MCF 10A (cell line): ENCODE data around the gene ARL11. TPM values are rescaled to one million over a fixed set of nuclear protein-coding genes. Genes with fewer than 3 reads are reported as not detected.
"Not testable (repeated sequence)": the region's sequence is repeated elsewhere in the genome, so short reads cannot be mapped to it uniquely, and the experiment has no call there.

ENCODE experiments used
- BruUV-seq: library from RNA; stranded (reverse); fragments of 400-500 nt; replicated peaks from 2 replicates; lab custom pipeline; 2021; lab: Mats Ljungman, UMichigan
- CTCF ChIA-PET: fragments of 300-600 bp; sonication (Branson Sonifier 250); formaldehyde crosslinking; extraction: SDS; loops from one replicate; lab custom pipeline; 2021; ENCODE audit warnings: antibody characterized with exemption, inconsistent platforms; lab: Yijun Ruan, JAX
- POLR2A ChIA-PET: fragments of 300-600, 350-650 bp; sonication (Branson Sonifier 250); formaldehyde crosslinking; extraction: SDS; loops from one replicate; lab custom pipeline; 2020; ENCODE audit warnings: antibody characterized with exemption, inconsistent platforms; lab: Yijun Ruan, JAX
- DNase-seq: peaks from one replicate; pipeline ENCODE4 v3.0.0-alpha.2; 2018; ENCODE audit not compliant: unreplicated experiment
- H3K27ac Mint-ChIP-seq: one replicate; pipeline ENCODE4 v1.8.0; 2022; ENCODE audit warnings: mild to moderate bottlenecking, low read depth, mixed read lengths; ENCODE audit not compliant: unreplicated experiment
- H3K27me3 Mint-ChIP-seq: one replicate; pipeline ENCODE4 v1.8.0; 2022; ENCODE audit warnings: mixed read lengths; ENCODE audit not compliant: insufficient read depth, unreplicated experiment
- H3K36me3 Mint-ChIP-seq: one replicate; pipeline ENCODE4 v1.8.0; 2022; ENCODE audit warnings: mild to moderate bottlenecking, moderate library complexity, mixed read lengths; ENCODE audit not compliant: insufficient read depth, unreplicated experiment
- H3K4me1 Mint-ChIP-seq: one replicate; pipeline ENCODE4 v1.8.0; 2022; ENCODE audit warnings: mixed read lengths; ENCODE audit not compliant: insufficient read depth, unreplicated experiment
- H3K4me3 Mint-ChIP-seq: one replicate; pipeline ENCODE4 v1.8.0; 2022; ENCODE audit warnings: mild to moderate bottlenecking, moderate library complexity, mixed read lengths; ENCODE audit not compliant: unreplicated experiment
- H3K9me3 Mint-ChIP-seq: one replicate; pipeline ENCODE4 v1.8.0; 2022; ENCODE audit warnings: mixed read lengths; ENCODE audit not compliant: unreplicated experiment
- CTCF ChIP-seq: fragments of 200-600 bp; IDR thresholded peaks from one replicate; pipeline ENCODE4 v1.8.0; 2022; ENCODE audit warnings: antibody characterized with exemption, mild to moderate bottlenecking; ENCODE audit not compliant: unreplicated experiment
- intact Hi-C: fragments of 100-400 bp; cut with micrococcal nuclease; formaldehyde crosslinking; loops from 2 replicates; pipeline ENCODE4 v1.14.1; 2022
- total RNA-seq: library from RNA; stranded (reverse); gene quantifications from 2 replicates; pipeline ENCODE4 v1.2.3, GENCODE V29; 2022

ARL11 gene
- total RNA-seq, 1 experiment from 2014 or later, result not detected

DNA sequence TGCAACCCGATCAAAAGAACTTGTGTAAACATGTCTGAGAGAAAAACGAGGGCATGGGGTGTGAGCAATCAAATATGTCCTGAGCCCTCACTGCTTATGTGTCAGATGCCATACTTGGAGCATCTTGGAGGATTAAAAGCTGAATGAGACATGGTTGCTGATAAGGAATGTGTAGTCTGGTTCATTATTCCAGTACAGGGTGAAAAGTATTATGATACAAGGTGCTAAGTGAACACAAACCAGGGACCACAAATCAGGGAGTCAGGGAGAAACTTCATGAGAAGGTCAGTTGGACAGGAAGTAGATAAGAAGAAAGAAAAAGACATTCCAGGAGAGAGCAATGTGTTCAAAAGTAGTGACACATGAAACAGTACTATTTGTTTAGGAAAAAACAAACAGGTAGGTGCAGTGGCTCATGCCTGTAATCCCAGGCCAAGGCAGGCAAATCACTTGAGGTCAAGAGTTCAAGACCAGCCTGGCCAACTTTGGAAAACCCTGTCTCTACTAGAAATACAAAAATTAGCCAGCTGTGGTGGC lies 40.9 kb upstream of the ARL11 start:
- Mint-ChIP-seq H3K4me3 (no peak overlapping the region), H3K4me1 (peaks cover 18% of the 10 kb centered on the region), H3K36me3 (no peaks in the 10 kb centered on the region), H3K9me3 (no peaks in the 10 kb centered on the region), H3K27me3 (no peaks in the 10 kb centered on the region), H3K27ac (peak overlapping the region; percentile 83)
- peak; percentile 43 for DNase-seq
- ChIA-PET CTCF (interaction anchor here (0.6 kb wide), 1 partner anchor 143 kb away, joined by 3 read pairs; no protein-coding TSS in a partner anchor), POLR2A (interaction anchor here (1.0 to 4.1 kb wide), 6 partner anchors 17 to 204 kb away, joined by 3 to 46 read pairs (median 12); partner anchors contain the start of genes CAB39L, KPNA3 and SETDB2)
- intact Hi-C loops, result no loop called here
- no TSS peak for BruUV-seq
- no peak for TF ChIP-seq CTCF

GRCh38 chr13:49590714-49591113 lies 37.6 kb upstream of the ARL11 start:
- peaks cover 18% of the 10 kb centered on the region for H3K4me1 Mint-ChIP-seq
- H3K36me3 Mint-ChIP-seq, H3K27ac Mint-ChIP-seq, BruUV-seq, H3K4me3 Mint-ChIP-seq, DNase-seq, H3K9me3 Mint-ChIP-seq, intact Hi-C loops, POLR2A ChIA-PET, H3K27me3 Mint-ChIP-seq: not testable (repeated sequence)
- CTCF ChIA-PET, result interaction anchor here (0.7 to 1.1 kb wide), 2 partner anchors 23 to 918 kb away, joined by 3 to 4 read pairs; no protein-coding TSS in a partner anchor

- H3K4me3 Mint-ChIP-seq, CTCF ChIA-PET, intact Hi-C loops, H3K36me3 Mint-ChIP-seq, DNase-seq, H3K9me3 Mint-ChIP-seq, H3K27ac Mint-ChIP-seq, H3K27me3 Mint-ChIP-seq, POLR2A ChIA-PET, H3K4me1 Mint-ChIP-seq, BruUV-seq: not testable (repeated sequence)
These were observed 34.4 kb upstream of the ARL11 start for GRCh38 chr13:49593876-49594275.

GRCh38 chr13:49594576-49594975 lies 33.7 kb upstream of the ARL11 start:
- POLR2A ChIA-PET, result no interaction called here
- intact Hi-C loops, result no loop called here
- CTCF ChIA-PET, result no interaction called here
- Mint-ChIP-seq H3K27me3 (no peaks in the 10 kb centered on the region), H3K27ac (no peak overlapping the region), H3K4me1 (no peaks in the 10 kb centered on the region), H3K4me3 (no peak overlapping the region), H3K36me3 (no peaks in the 10 kb centered on the region), H3K9me3 (no peaks in the 10 kb centered on the region)
- no peak for DNase-seq
- no TSS peak for BruUV-seq
- no peak for TF ChIP-seq CTCF

GRCh38 chr13:49596221-49596620 lies 32.1 kb upstream of the ARL11 start:
- Mint-ChIP-seq H3K27ac (no peak overlapping the region), H3K4me1 (no peaks in the 10 kb centered on the region), H3K27me3 (no peaks in the 10 kb centered on the region), H3K4me3 (no peak overlapping the region), H3K36me3 (no peaks in the 10 kb centered on the region), H3K9me3 (no peaks in the 10 kb centered on the region)
- no peak for DNase-seq
- CTCF ChIA-PET, result no interaction called here
- intact Hi-C loops, result no loop called here
- TF ChIP-seq CTCF, result no peak
- POLR2A ChIA-PET, result interaction anchor here (1.3 kb wide), 1 partner anchor 10 kb away, joined by 4 read pairs; no protein-coding TSS in a partner anchor
- BruUV-seq, result no TSS peak
